NCI-H1105 treated with DMSO at 0.1 percent for 48 hours (cell line): ENCODE data around the gene RECQL.
"Not testable (repeated sequence)": the region's sequence is repeated elsewhere in the genome, so short reads cannot be mapped to it uniquely, and the experiment has no call there.

Experiments
- DNase-seq: peaks from one replicate; lab custom pipeline; 2025; lab: John Stamatoyannopoulos, UW

Gene RECQL

GRCh38 chr12:21502872-21503271, 1.4 kb upstream of the RECQL start:
- DNase-seq = no peak

- DNase-seq = peak; percentile 48
Measured at GRCh38 chr12:21502164-21502496, 695 bp upstream of the RECQL start.

GRCh38 chr12:21500786-21501257, 613 bp downstream of the RECQL start:
- DNase-seq = no peak

GRCh38 chr12:21499765-21500164, 1.7 kb downstream of the RECQL start:
- no peak for DNase-seq

- no peak for DNase-seq
Measured at GRCh38 chr12:21485998-21486397, 15.4 kb downstream of the RECQL start.

- DNase-seq = peak; percentile 95
Measured at GRCh38 chr12:21483531-21483930, 17.9 kb downstream of the RECQL start.

- no peak for DNase-seq
Measured at GRCh38 chr12:21478756-21479455, 22.5 kb downstream of the RECQL start.

GRCh38 chr12:21476949-21477348, 24.5 kb downstream of the RECQL start:
- no peak for DNase-seq

GRCh38 chr12:21475552-21475951, 25.9 kb downstream of the RECQL start:
- DNase-seq = no peak

GRCh38 chr12:21472197-21472823, 29.1 kb downstream of the RECQL start:
- no peak for DNase-seq

- no peak for DNase-seq
Measured at GRCh38 chr12:21471294-21471693, 30.1 kb downstream of the RECQL start.

GRCh38 chr12:21467334-21467733, 34.1 kb downstream of the RECQL start:
- not testable (repeated sequence) for DNase-seq

- DNase-seq = no peak
Measured at GRCh38 chr12:21459474-21459873, 42.0 kb downstream of the RECQL start.

- DNase-seq = no peak
Measured at GRCh38 chr12:21456291-21456780, 45.1 kb downstream of the RECQL start.

- no peak for DNase-seq
Measured at GRCh38 chr12:21453312-21453852, 48.1 kb downstream of the RECQL start.

GRCh38 chr12:21451529-21451928, 49.9 kb downstream of the RECQL start:
- DNase-seq = no peak

- no peak for DNase-seq
Measured at GRCh38 chr12:21444193-21445146, 57.0 kb downstream of the RECQL start.

GRCh38 chr12:21439347-21439746, 62.1 kb downstream of the RECQL start:
- no peak for DNase-seq

GRCh38 chr12:21438643-21439042, 62.8 kb downstream of the RECQL start:
- no peak for DNase-seq

- no peak for DNase-seq
Measured at GRCh38 chr12:21434699-21435098, 66.7 kb downstream of the RECQL start.

- DNase-seq = no peak
Measured at GRCh38 chr12:21433525-21433924, 67.9 kb downstream of the RECQL start.

- no peak for DNase-seq
Measured at GRCh38 chr12:21429994-21430393, 71.4 kb downstream of the RECQL start.
